Measurements from ENCODE around the gene HDAC1. TPM values are rescaled to one million over a fixed set of nuclear protein-coding genes. Genes with fewer than 3 reads are reported as not detected.

The HDAC1 gene
- polyA plus RNA-seq, 1 of the 3 experiments (the other 2 are of a cell fraction): 172 TPM

DNA sequence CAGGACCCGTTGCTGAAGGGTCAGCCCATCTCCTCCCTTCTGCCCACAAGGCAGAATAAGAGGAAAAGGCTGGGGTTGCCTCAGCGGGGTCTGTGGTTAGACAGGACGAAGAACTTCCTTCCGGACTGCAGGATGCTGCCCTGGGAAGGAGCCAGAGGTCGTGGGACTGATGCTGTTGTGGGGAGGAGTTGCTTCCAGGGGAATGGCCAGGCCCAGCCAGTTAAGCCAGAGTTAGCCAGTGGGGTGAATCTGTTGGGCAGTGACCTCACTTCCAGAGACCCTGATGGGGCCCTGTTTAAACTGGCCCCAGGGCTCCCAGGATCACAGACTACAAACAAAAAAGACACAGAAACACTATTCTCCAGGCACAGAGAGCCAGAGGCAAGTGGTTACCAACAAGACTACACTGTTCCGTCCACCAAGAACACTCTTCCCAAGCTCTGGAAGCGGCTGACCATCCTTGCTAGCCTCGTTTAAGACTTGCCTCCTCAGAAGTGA is 57.4 kb downstream of the HDAC1 start:
- POLR2A ChIA-PET: no interaction called here
- no peak overlapping the region for H3K27ac ChIP-seq (ENCODE audit: low read depth in 2 of 2, low read length in 1 of 2)
- no peak overlapping the region for H3K9ac ChIP-seq
- H3K27me3 ChIP-seq (ENCODE audit: insufficient read depth): no peaks in the 10 kb centered on the region
- H3K36me3 ChIP-seq (replicated peaks in 1 of 2; ENCODE audit: control insufficient read depth in 1 of 2, insufficient read depth in 2 of 2, low read length in 1 of 2): no peaks in the 10 kb centered on the region
- no peaks in the 10 kb centered on the region for H4K20me1 ChIP-seq (ENCODE audit: insufficient read depth)
- 91% methylated on average over 7 of the region's 8 CpGs for WGBS (ENCODE audit: low lambda C conversion rate)
- TF ChIP-seq RXRA (IDR thresholded peaks at IDR 0.05; ENCODE audit: borderline replicate concordance, low read depth): no peak
- TF ChIP-seq, protein P1, sequence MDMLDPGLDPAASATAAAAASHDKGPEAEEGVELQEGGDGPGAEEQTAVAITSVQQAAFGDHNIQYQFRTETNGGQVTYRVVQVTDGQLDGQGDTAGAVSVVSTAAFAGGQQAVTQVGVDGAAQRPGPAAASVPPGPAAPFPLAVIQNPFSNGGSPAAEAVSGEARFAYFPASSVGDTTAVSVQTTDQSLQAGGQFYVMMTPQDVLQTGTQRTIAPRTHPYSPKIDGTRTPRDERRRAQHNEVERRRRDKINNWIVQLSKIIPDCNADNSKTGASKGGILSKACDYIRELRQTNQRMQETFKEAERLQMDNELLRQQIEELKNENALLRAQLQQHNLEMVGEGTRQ (IDR thresholded peaks at IDR 0.05; ENCODE audit: borderline replicate concordance, low read depth, low read length): no peak
- TF ChIP-seq, protein P2, sequence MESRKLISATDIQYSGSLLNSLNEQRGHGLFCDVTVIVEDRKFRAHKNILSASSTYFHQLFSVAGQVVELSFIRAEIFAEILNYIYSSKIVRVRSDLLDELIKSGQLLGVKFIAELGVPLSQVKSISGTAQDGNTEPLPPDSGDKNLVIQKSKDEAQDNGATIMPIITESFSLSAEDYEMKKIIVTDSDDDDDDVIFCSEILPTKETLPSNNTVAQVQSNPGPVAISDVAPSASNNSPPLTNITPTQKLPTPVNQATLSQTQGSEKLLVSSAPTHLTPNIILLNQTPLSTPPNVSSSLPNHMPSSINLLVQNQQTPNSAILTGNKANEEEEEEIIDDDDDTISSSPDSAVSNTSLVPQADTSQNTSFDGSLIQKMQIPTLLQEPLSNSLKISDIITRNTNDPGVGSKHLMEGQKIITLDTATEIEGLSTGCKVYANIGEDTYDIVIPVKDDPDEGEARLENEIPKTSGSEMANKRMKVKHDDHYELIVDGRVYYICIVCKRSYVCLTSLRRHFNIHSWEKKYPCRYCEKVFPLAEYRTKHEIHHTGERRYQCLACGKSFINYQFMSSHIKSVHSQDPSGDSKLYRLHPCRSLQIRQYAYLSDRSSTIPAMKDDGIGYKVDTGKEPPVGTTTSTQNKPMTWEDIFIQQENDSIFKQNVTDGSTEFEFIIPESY (IDR thresholded peaks at IDR 0.05; ENCODE audit: borderline replicate concordance, low read depth): no peak
- no peak for TF ChIP-seq FOXJ3 (CRISPR knock-in tag; IDR thresholded peaks at IDR 0.05)
- no peak for TF ChIP-seq GABPA (IDR thresholded peaks at IDR 0.05; ENCODE audit: low read depth)
- no peak for TF ChIP-seq NFIC (IDR thresholded peaks at IDR 0.05; ENCODE audit: borderline replicate concordance)
- no peak for TF ChIP-seq MEF2A (IDR thresholded peaks at IDR 0.05; ENCODE audit: borderline replicate concordance, low read depth)
- no peak for TF ChIP-seq TCF12 (IDR thresholded peaks at IDR 0.05)
- TF ChIP-seq EZH2phosphoT487 (IDR thresholded peaks at IDR 0.05; ENCODE audit: borderline replicate concordance, low read depth): no peak
- TF ChIP-seq MXI1 (IDR thresholded peaks at IDR 0.05; ENCODE audit: low read depth, low read length): no peak
- TF ChIP-seq SIN3A (IDR thresholded peaks at IDR 0.05; ENCODE audit: borderline replicate concordance, low read depth, low read length): no peak
- TF ChIP-seq FOSL2 (IDR thresholded peaks at IDR 0.05; ENCODE audit: borderline replicate concordance, low read depth): no peak
- TF ChIP-seq NRF1 (IDR thresholded peaks at IDR 0.05; ENCODE audit: low read depth, low read length): no peak
- no peak for TF ChIP-seq RAD21 (IDR thresholded peaks at IDR 0.05; ENCODE audit: low read length)
- TF ChIP-seq, protein P3, sequence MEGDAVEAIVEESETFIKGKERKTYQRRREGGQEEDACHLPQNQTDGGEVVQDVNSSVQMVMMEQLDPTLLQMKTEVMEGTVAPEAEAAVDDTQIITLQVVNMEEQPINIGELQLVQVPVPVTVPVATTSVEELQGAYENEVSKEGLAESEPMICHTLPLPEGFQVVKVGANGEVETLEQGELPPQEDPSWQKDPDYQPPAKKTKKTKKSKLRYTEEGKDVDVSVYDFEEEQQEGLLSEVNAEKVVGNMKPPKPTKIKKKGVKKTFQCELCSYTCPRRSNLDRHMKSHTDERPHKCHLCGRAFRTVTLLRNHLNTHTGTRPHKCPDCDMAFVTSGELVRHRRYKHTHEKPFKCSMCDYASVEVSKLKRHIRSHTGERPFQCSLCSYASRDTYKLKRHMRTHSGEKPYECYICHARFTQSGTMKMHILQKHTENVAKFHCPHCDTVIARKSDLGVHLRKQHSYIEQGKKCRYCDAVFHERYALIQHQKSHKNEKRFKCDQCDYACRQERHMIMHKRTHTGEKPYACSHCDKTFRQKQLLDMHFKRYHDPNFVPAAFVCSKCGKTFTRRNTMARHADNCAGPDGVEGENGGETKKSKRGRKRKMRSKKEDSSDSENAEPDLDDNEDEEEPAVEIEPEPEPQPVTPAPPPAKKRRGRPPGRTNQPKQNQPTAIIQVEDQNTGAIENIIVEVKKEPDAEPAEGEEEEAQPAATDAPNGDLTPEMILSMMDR (IDR thresholded peaks at IDR 0.05): no peak
- no peak for TF ChIP-seq EP300 (IDR thresholded peaks at IDR 0.05; ENCODE audit: borderline replicate concordance in 1 of 2, low read depth in 1 of 2, low read length in 1 of 2)
- TF ChIP-seq, protein P4, sequence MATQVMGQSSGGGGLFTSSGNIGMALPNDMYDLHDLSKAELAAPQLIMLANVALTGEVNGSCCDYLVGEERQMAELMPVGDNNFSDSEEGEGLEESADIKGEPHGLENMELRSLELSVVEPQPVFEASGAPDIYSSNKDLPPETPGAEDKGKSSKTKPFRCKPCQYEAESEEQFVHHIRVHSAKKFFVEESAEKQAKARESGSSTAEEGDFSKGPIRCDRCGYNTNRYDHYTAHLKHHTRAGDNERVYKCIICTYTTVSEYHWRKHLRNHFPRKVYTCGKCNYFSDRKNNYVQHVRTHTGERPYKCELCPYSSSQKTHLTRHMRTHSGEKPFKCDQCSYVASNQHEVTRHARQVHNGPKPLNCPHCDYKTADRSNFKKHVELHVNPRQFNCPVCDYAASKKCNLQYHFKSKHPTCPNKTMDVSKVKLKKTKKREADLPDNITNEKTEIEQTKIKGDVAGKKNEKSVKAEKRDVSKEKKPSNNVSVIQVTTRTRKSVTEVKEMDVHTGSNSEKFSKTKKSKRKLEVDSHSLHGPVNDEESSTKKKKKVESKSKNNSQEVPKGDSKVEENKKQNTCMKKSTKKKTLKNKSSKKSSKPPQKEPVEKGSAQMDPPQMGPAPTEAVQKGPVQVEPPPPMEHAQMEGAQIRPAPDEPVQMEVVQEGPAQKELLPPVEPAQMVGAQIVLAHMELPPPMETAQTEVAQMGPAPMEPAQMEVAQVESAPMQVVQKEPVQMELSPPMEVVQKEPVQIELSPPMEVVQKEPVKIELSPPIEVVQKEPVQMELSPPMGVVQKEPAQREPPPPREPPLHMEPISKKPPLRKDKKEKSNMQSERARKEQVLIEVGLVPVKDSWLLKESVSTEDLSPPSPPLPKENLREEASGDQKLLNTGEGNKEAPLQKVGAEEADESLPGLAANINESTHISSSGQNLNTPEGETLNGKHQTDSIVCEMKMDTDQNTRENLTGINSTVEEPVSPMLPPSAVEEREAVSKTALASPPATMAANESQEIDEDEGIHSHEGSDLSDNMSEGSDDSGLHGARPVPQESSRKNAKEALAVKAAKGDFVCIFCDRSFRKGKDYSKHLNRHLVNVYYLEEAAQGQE (IDR thresholded peaks at IDR 0.05; ENCODE audit: low read depth, low read length): no peak
- no peaks in the 10 kb centered on the region for H3K9me2 ChIP-seq
- CTCF ChIA-PET: no interaction called here
- no peak overlapping the region for H3K4me3 ChIP-seq (ENCODE audit: low read depth in 2 of 2, low read length in 1 of 2)
- H2AFZ ChIP-seq (ENCODE audit: low read depth): no peak overlapping the region
- DNase-seq: no peak
- H3F3A ChIP-seq (replicated peaks; ENCODE audit: insufficient read depth): no peaks in the 10 kb centered on the region
- H3K4me2 ChIP-seq: no peak overlapping the region
- H3K4me1 ChIP-seq (ENCODE audit: control insufficient read depth in 1 of 2, insufficient read depth in 2 of 2, low read depth in 1 of 2, low read length in 1 of 2): peaks cover 4 to 9% of the 10 kb centered on the region in 2 experiments; a peak in 2 of 4 replicates
- H3K79me2 ChIP-seq (ENCODE audit: insufficient read depth): peaks cover 8% of the 10 kb centered on the region; the same call in 1 of the 2 replicates
- H3K9me3 ChIP-seq: no peaks in the 10 kb centered on the region
